Measurements from ENCODE around the gene INA.
A peak's percentile ranks its signal among the peaks of the same experiment; 100 is the strongest.

Gene INA
- total RNA-seq: 0 to 0.17 (median 0) reads per million in 3 donors

- H3K4me1 ChIP-seq (ENCODE audit: control insufficient read depth, insufficient read depth, low read length, poor library complexity, severe bottlenecking): peaks cover 19% of the 10 kb centered on the region
- no peaks in the 10 kb centered on the region for H3K9me3 ChIP-seq (ENCODE audit: control insufficient read depth, low read length)
- H3K27me3 ChIP-seq (replicated peaks; ENCODE audit: control insufficient read depth, insufficient read depth, low read length, poor library complexity, severe bottlenecking): peaks cover 24% of the 10 kb centered on the region
- H3K27ac ChIP-seq (ENCODE audit: insufficient read depth, low read length, poor library complexity, severe bottlenecking): no peak within 1 kb of the TSS
- DNase-seq: no peak
- no peaks in the 10 kb centered on the region for H3K36me3 ChIP-seq (ENCODE audit: control insufficient read depth, insufficient read depth, low read length)
- H3K4me3 ChIP-seq (ENCODE audit: insufficient read depth, low read depth, low read length, poor library complexity, severe bottlenecking): peak within 1 kb of the TSS; percentile 36
Measured at GRCh38 chr10:103276896-103277712, at the start of gene INA. Gene INA, plus strand, starts transcription at chr10:103277138. Its CDS starts 74 bp downstream, at chr10:103277212.

- Histone ChIP-seq H3K27me3 (replicated peaks; ENCODE audit: control insufficient read depth, insufficient read depth, low read length, poor library complexity, severe bottlenecking) (no peaks in the 10 kb centered on the region), H3K4me3 (ENCODE audit: insufficient read depth, low read depth, low read length, poor library complexity, severe bottlenecking) (no peak overlapping the region), H3K9me3 (ENCODE audit: control insufficient read depth, low read length) (no peaks in the 10 kb centered on the region), H3K36me3 (ENCODE audit: control insufficient read depth, insufficient read depth, low read length) (no peaks in the 10 kb centered on the region), H3K4me1 (ENCODE audit: control insufficient read depth, insufficient read depth, low read length, poor library complexity, severe bottlenecking) (no peaks in the 10 kb centered on the region), H3K27ac (ENCODE audit: insufficient read depth, low read length, poor library complexity, severe bottlenecking) (no peak overlapping the region)
- DNase-seq: no peak
Measured at GRCh38 chr10:103227416-103227815, 49.5 kb upstream of the INA start.

GRCh38 chr10:103231047-103231551 lies 45.8 kb upstream of the INA start:
- H3K36me3 ChIP-seq (ENCODE audit: control insufficient read depth, insufficient read depth, low read length): no peaks in the 10 kb centered on the region
- no peaks in the 10 kb centered on the region for H3K9me3 ChIP-seq (ENCODE audit: control insufficient read depth, low read length)
- no peak overlapping the region for H3K4me3 ChIP-seq (ENCODE audit: insufficient read depth, low read depth, low read length, poor library complexity, severe bottlenecking)
- no peaks in the 10 kb centered on the region for H3K27me3 ChIP-seq (replicated peaks; ENCODE audit: control insufficient read depth, insufficient read depth, low read length, poor library complexity, severe bottlenecking)
- H3K27ac ChIP-seq (ENCODE audit: insufficient read depth, low read length, poor library complexity, severe bottlenecking): no peak overlapping the region
- H3K4me1 ChIP-seq (ENCODE audit: control insufficient read depth, insufficient read depth, low read length, poor library complexity, severe bottlenecking): no peaks in the 10 kb centered on the region
- no peak for DNase-seq

- H3K27me3 ChIP-seq (replicated peaks; ENCODE audit: control insufficient read depth, insufficient read depth, low read length, poor library complexity, severe bottlenecking): no peaks in the 10 kb centered on the region
- H3K4me1 ChIP-seq (ENCODE audit: control insufficient read depth, insufficient read depth, low read length, poor library complexity, severe bottlenecking): no peaks in the 10 kb centered on the region
- no peaks in the 10 kb centered on the region for H3K36me3 ChIP-seq (ENCODE audit: control insufficient read depth, insufficient read depth, low read length)
- no peaks in the 10 kb centered on the region for H3K9me3 ChIP-seq (ENCODE audit: control insufficient read depth, low read length)
- H3K4me3 ChIP-seq (ENCODE audit: insufficient read depth, low read depth, low read length, poor library complexity, severe bottlenecking): no peak overlapping the region
- DNase-seq: no peak
- H3K27ac ChIP-seq (ENCODE audit: insufficient read depth, low read length, poor library complexity, severe bottlenecking): no peak overlapping the region
Measured at GRCh38 chr10:103232131-103232673, 44.7 kb upstream of the INA start.

GRCh38 chr10:103232772-103233488 lies 44.0 kb upstream of the INA start:
- DNase-seq: no peak
- H3K4me1 ChIP-seq (ENCODE audit: control insufficient read depth, insufficient read depth, low read length, poor library complexity, severe bottlenecking): no peaks in the 10 kb centered on the region

GRCh38 chr10:103235775-103236174 lies 41.2 kb upstream of the INA start:
- DNase-seq: no peak
- H3K27ac ChIP-seq (ENCODE audit: insufficient read depth, low read length, poor library complexity, severe bottlenecking): no peak overlapping the region
- H3K4me1 ChIP-seq (ENCODE audit: control insufficient read depth, insufficient read depth, low read length, poor library complexity, severe bottlenecking): no peaks in the 10 kb centered on the region
- H3K36me3 ChIP-seq (ENCODE audit: control insufficient read depth, insufficient read depth, low read length): no peaks in the 10 kb centered on the region
- H3K27me3 ChIP-seq (replicated peaks; ENCODE audit: control insufficient read depth, insufficient read depth, low read length, poor library complexity, severe bottlenecking): no peaks in the 10 kb centered on the region
- no peaks in the 10 kb centered on the region for H3K9me3 ChIP-seq (ENCODE audit: control insufficient read depth, low read length)
- no peak overlapping the region for H3K4me3 ChIP-seq (ENCODE audit: insufficient read depth, low read depth, low read length, poor library complexity, severe bottlenecking)

More at GRCh38 chr10:103232772-103233488, 44.0 kb upstream of the INA start:
- Histone ChIP-seq H3K27me3 (replicated peaks; ENCODE audit: control insufficient read depth, insufficient read depth, low read length, poor library complexity, severe bottlenecking) (no peaks in the 10 kb centered on the region), H3K4me3 (ENCODE audit: insufficient read depth, low read depth, low read length, poor library complexity, severe bottlenecking) (no peak overlapping the region), H3K9me3 (ENCODE audit: control insufficient read depth, low read length) (no peaks in the 10 kb centered on the region), H3K36me3 (ENCODE audit: control insufficient read depth, insufficient read depth, low read length) (no peaks in the 10 kb centered on the region), H3K27ac (ENCODE audit: insufficient read depth, low read length, poor library complexity, severe bottlenecking) (no peak overlapping the region)

- Histone ChIP-seq H3K27ac (ENCODE audit: insufficient read depth, low read length, poor library complexity, severe bottlenecking) (no peak overlapping the region), H3K9me3 (ENCODE audit: control insufficient read depth, low read length) (no peaks in the 10 kb centered on the region), H3K4me3 (ENCODE audit: insufficient read depth, low read depth, low read length, poor library complexity, severe bottlenecking) (no peak overlapping the region), H3K4me1 (ENCODE audit: control insufficient read depth, insufficient read depth, low read length, poor library complexity, severe bottlenecking) (no peaks in the 10 kb centered on the region), H3K36me3 (ENCODE audit: control insufficient read depth, insufficient read depth, low read length) (no peaks in the 10 kb centered on the region), H3K27me3 (replicated peaks; ENCODE audit: control insufficient read depth, insufficient read depth, low read length, poor library complexity, severe bottlenecking) (no peaks in the 10 kb centered on the region)
- DNase-seq: no peak
Measured at GRCh38 chr10:103238506-103239252, 38.3 kb upstream of the INA start.

- no peaks in the 10 kb centered on the region for H3K36me3 ChIP-seq (ENCODE audit: control insufficient read depth, insufficient read depth, low read length)
- H3K4me3 ChIP-seq (ENCODE audit: insufficient read depth, low read depth, low read length, poor library complexity, severe bottlenecking): no peak overlapping the region
- H3K27me3 ChIP-seq (replicated peaks; ENCODE audit: control insufficient read depth, insufficient read depth, low read length, poor library complexity, severe bottlenecking): no peaks in the 10 kb centered on the region
- no peaks in the 10 kb centered on the region for H3K4me1 ChIP-seq (ENCODE audit: control insufficient read depth, insufficient read depth, low read length, poor library complexity, severe bottlenecking)
- DNase-seq: no peak
- no peaks in the 10 kb centered on the region for H3K9me3 ChIP-seq (ENCODE audit: control insufficient read depth, low read length)
- no peak overlapping the region for H3K27ac ChIP-seq (ENCODE audit: insufficient read depth, low read length, poor library complexity, severe bottlenecking)
Measured at GRCh38 chr10:103241262-103242011, 35.5 kb upstream of the INA start.

- peak; percentile 17 to 45 (median 19) for DNase-seq
- Histone ChIP-seq H3K27me3 (replicated peaks; ENCODE audit: control insufficient read depth, insufficient read depth, low read length, poor library complexity, severe bottlenecking) (no peaks in the 10 kb centered on the region), H3K4me3 (ENCODE audit: insufficient read depth, low read depth, low read length, poor library complexity, severe bottlenecking) (no peak overlapping the region), H3K4me1 (ENCODE audit: control insufficient read depth, insufficient read depth, low read length, poor library complexity, severe bottlenecking) (no peaks in the 10 kb centered on the region), H3K27ac (ENCODE audit: insufficient read depth, low read length, poor library complexity, severe bottlenecking) (no peak overlapping the region), H3K9me3 (ENCODE audit: control insufficient read depth, low read length) (no peaks in the 10 kb centered on the region), H3K36me3 (ENCODE audit: control insufficient read depth, insufficient read depth, low read length) (no peaks in the 10 kb centered on the region)
Measured at GRCh38 chr10:103244666-103245271, 32.2 kb upstream of the INA start.
